GM21723 (cell line): ENCODE results near the gene TEX14.

Source experiments
- ATAC-seq: cut with Tn5 transposase; IDR thresholded peaks from one replicate; pipeline ENCODE4 v1.9.1; 2021; ENCODE audit warnings: mild to moderate bottlenecking, moderate library complexity; ENCODE audit not compliant: unreplicated experiment

Gene TEX14

GRCh38 chr17:58691701-58692238, at the start of gene TEX14:
TSS of gene TEX14 (minus strand) at chr17:58692045. CDS start at chr17:58652001, 40,044 bp downstream.
- no peak for ATAC-seq

GRCh38 chr17:58741121-58741625, 49.3 kb upstream of the TEX14 start:
- ATAC-seq: no peak

GRCh38 chr17:58734811-58735210, 43.0 kb upstream of the TEX14 start:
- ATAC-seq: no peak

- ATAC-seq: no peak
Measured at GRCh38 chr17:58734040-58734439, 42.2 kb upstream of the TEX14 start.

- ATAC-seq: no peak
Measured at GRCh38 chr17:58730937-58731336, 39.1 kb upstream of the TEX14 start.

GRCh38 chr17:58728798-58729197, 37.0 kb upstream of the TEX14 start:
- no peak for ATAC-seq

GRCh38 chr17:58722696-58723095, 30.9 kb upstream of the TEX14 start:
- ATAC-seq: no peak

GRCh38 chr17:58722274-58722673, 30.4 kb upstream of the TEX14 start:
- no peak for ATAC-seq

GRCh38 chr17:58710948-58711552, 19.2 kb upstream of the TEX14 start:
- no peak for ATAC-seq

- ATAC-seq: no peak
Measured at GRCh38 chr17:58706351-58707140, 14.7 kb upstream of the TEX14 start.

GRCh38 chr17:58703916-58704286, 12.1 kb upstream of the TEX14 start:
- no peak for ATAC-seq

GRCh38 chr17:58703137-58703915, 11.5 kb upstream of the TEX14 start:
- no peak for ATAC-seq

GRCh38 chr17:58702708-58703107, 10.9 kb upstream of the TEX14 start:
- ATAC-seq: no peak

GRCh38 chr17:58702045-58702476, 10.2 kb upstream of the TEX14 start:
- ATAC-seq: peak; percentile 65

- ATAC-seq: no peak
Measured at GRCh38 chr17:58699771-58700170, 7.9 kb upstream of the TEX14 start.

- ATAC-seq: no peak
Measured at GRCh38 chr17:58694826-58695225, 3.0 kb upstream of the TEX14 start.

GRCh38 chr17:58694302-58694701, 2.5 kb upstream of the TEX14 start:
- no peak for ATAC-seq

- ATAC-seq: no peak
Measured at GRCh38 chr17:58693751-58694150, 1.9 kb upstream of the TEX14 start.

- ATAC-seq: no peak
Measured at GRCh38 chr17:58693208-58693607, 1.4 kb upstream of the TEX14 start.

- ATAC-seq: peak; percentile 94
Measured at GRCh38 chr17:58692239-58693055, 602 bp upstream of the TEX14 start, which contains the start of gene RAD51C. TSS of gene RAD51C (plus strand) at chr17:58692602. CDS start at chr17:58692644, 42 bp downstream.
